Fibroblast of lung (primary cell): ENCODE data around the gene USP21. TPM values are rescaled to one million over a fixed set of nuclear protein-coding genes. Genes with fewer than 3 reads are reported as not detected.
A peak's percentile ranks its signal among the peaks of the same experiment; 100 is the strongest.

Experiments used
- DNase-seq, 2 donors: peaks; one replicate each; pipeline versions ENCODE4 v3.0.0 to v3.0.0-alpha.2; 2010; ENCODE audit warnings: low read depth in 2 of 2
- H2AFZ ChIP-seq: 2 replicates; pipeline ENCODE4 v1.5.1; 2012; ENCODE audit warnings: low read length, control low read depth, inconsistent platforms
- H3K27ac ChIP-seq: 2 replicates; pipeline ENCODE4 v1.5.1; 2011; ENCODE audit warnings: low read length, control low read depth; ENCODE audit not compliant: insufficient read depth
- H3K27me3 ChIP-seq: 2 replicates; pipeline ENCODE4 v1.5.1; 2011; ENCODE audit warnings: mild to moderate bottlenecking, low read length; ENCODE audit not compliant: control insufficient read depth, insufficient read depth
- H3K36me3 ChIP-seq: 2 replicates; pipeline ENCODE4 v1.5.1; 2011; ENCODE audit warnings: low read length; ENCODE audit not compliant: control insufficient read depth, insufficient read depth
- H3K4me1 ChIP-seq: 2 replicates; pipeline ENCODE4 v1.5.1; 2011; ENCODE audit warnings: low read length; ENCODE audit not compliant: control insufficient read depth, insufficient read depth; ENCODE audit errors: extremely low read depth
- H3K4me2 ChIP-seq: 2 replicates; pipeline ENCODE4 v1.5.1; 2011; ENCODE audit warnings: low read length, control low read depth; ENCODE audit not compliant: insufficient read depth; ENCODE audit errors: extremely low read depth
- H3K4me3 ChIP-seq, 4 experiments: fragments of 200-600 bp in 1 of 4; sonication (generic) in 1 of 4; replicated peaks in 1 of 4; 2 replicates each; pipeline ENCODE4 v1.5.1; 2011 to 2016; ENCODE audit warnings: low read length in 4 of 4, low read depth in 3 of 4, mild to moderate bottlenecking in 3 of 4, control low read depth in 2 of 4, inconsistent platforms in 1 of 4, mixed read lengths in 1 of 4; ENCODE audit not compliant: insufficient read depth in 1 of 4; ENCODE audit errors: control extremely low read depth in 1 of 4
- H3K79me2 ChIP-seq: 2 replicates; pipeline ENCODE4 v1.5.1; 2012; ENCODE audit warnings: mild to moderate bottlenecking, low read length, inconsistent platforms; ENCODE audit not compliant: control insufficient read depth, insufficient read depth
- H3K9ac ChIP-seq: 2 replicates; pipeline ENCODE4 v1.5.1; 2011; ENCODE audit warnings: mild to moderate bottlenecking, low read length, control low read depth; ENCODE audit not compliant: insufficient read depth
- H3K9me3 ChIP-seq: 2 replicates; pipeline ENCODE4 v1.5.1; 2012; ENCODE audit warnings: low read depth, low read length; ENCODE audit not compliant: control insufficient read depth, insufficient read depth
- H4K20me1 ChIP-seq: 2 replicates; pipeline ENCODE4 v1.5.1; 2011; ENCODE audit warnings: low read length; ENCODE audit not compliant: control insufficient read depth, insufficient read depth; ENCODE audit errors: extremely low read depth
- EZH2 ChIP-seq: IDR thresholded peaks from 2 replicates; pipeline ENCODE4 v1.5.1; 2012; ENCODE audit warnings: low read length, control low read depth, mild to moderate bottlenecking; ENCODE audit errors: missing control alignments
- polyA plus RNA-seq, 2 donors: library from polyadenylated mRNA; depleted of rRNA in 1 of 2; stranded (reverse) in 1 of 2; unstranded in 1 of 2; fragments of >200 nt; gene quantifications; 2 replicates each; pipeline ENCODE4 v1.2.1, GENCODE V29; 2011 to 2012; ENCODE audit warnings: missing spikeins in 1 of 2
- total RNA-seq: library from RNA; depleted of rRNA; stranded (reverse); fragments of >200 nt; gene quantifications from 2 replicates; pipeline ENCODE4 v1.2.1, GENCODE V29; 2014
- TF ChIP-seq, protein P1 (sequence below), 2 donors: IDR thresholded peaks in 1 of 2; conservative IDR thresholded peaks in 1 of 2; 1 replicate in 1 of 2; 2 replicates in 1 of 2; pipeline ENCODE4 v1.5.1; 2011 to 2012; ENCODE audit warnings: low read length in 2 of 2, control low read depth in 1 of 2, inconsistent platforms in 1 of 2, low read depth in 1 of 2, mild to moderate bottlenecking in 1 of 2

The USP21 gene
- total and polyA plus RNA-seq, 2 donors (not counting 1 experiment from before 2014, with no cell fraction given): 10.2 to 11.7 TPM

DNA sequence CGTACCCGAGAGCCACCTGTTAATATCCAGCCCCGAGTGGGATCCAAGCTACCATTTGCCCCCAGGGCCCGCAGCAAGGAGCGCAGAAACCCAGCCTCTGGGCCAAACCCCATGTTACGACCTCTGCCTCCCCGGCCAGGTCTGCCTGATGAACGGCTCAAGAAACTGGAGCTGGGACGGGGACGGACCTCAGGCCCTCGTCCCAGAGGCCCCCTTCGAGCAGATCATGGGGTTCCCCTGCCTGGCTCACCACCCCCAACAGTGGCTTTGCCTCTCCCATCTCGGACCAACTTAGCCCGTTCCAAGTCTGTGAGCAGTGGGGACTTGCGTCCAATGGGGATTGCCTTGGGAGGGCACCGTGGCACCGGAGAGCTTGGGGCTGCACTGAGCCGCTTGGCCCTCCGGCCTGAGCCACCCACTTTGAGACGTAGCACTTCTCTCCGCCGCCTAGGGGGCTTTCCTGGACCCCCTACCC lies 1.4 kb downstream of the USP21 start:
- Histone ChIP-seq H3K79me2 (peaks cover 16% of the 10 kb centered on the region), H2AFZ (no peak overlapping the region), H3K4me1 (peaks cover 12% of the 10 kb centered on the region), H3K27me3 (no peaks in the 10 kb centered on the region), H3K4me3 (no peak overlapping the region), H3K9me3 (no peaks in the 10 kb centered on the region), H4K20me1 (no peaks in the 10 kb centered on the region), H3K4me2 (peak overlapping the region; percentile 88), H3K27ac (no peak overlapping the region), H3K9ac (no peak overlapping the region), H3K36me3 (peaks cover 27% of the 10 kb centered on the region)
- TF ChIP-seq, protein P1, sequence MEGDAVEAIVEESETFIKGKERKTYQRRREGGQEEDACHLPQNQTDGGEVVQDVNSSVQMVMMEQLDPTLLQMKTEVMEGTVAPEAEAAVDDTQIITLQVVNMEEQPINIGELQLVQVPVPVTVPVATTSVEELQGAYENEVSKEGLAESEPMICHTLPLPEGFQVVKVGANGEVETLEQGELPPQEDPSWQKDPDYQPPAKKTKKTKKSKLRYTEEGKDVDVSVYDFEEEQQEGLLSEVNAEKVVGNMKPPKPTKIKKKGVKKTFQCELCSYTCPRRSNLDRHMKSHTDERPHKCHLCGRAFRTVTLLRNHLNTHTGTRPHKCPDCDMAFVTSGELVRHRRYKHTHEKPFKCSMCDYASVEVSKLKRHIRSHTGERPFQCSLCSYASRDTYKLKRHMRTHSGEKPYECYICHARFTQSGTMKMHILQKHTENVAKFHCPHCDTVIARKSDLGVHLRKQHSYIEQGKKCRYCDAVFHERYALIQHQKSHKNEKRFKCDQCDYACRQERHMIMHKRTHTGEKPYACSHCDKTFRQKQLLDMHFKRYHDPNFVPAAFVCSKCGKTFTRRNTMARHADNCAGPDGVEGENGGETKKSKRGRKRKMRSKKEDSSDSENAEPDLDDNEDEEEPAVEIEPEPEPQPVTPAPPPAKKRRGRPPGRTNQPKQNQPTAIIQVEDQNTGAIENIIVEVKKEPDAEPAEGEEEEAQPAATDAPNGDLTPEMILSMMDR (conservative IDR thresholded peaks at IDR 0.05 in 1 of 2, IDR thresholded peaks at IDR 0.05 in 1 of 2; ENCODE audit: low read depth in 1 of 2, low read length in 2 of 2): no peak
- no peak for TF ChIP-seq EZH2
- DNase-seq: no peak

DNA sequence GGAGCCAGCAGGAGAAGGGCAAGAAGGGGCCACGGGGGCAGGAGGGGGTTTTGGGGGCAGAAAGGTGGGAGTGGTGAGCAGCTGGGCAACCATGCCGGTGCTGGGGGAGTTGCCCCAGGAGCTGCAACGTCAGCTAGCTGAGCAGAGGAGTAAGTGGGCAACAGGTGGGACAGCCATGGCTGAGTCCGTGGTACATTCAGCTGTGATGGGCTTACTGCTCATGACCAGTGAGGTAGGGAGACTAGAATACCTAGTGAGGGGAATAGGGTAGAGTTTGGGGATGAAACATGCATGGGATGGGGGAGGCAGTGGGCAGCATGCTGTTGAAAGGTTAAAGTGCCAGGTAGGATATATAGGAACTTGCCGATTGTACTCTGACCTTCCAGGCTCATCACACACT lies 2.4 kb downstream of the USP21 start:
- no peak overlapping the region for H3K27ac ChIP-seq
- H2AFZ ChIP-seq: no peak overlapping the region
- H3K36me3 ChIP-seq: peaks cover 27% of the 10 kb centered on the region
- no peak overlapping the region for H3K4me3 ChIP-seq
- H3K79me2 ChIP-seq: peaks cover 16% of the 10 kb centered on the region
- H3K4me2 ChIP-seq: no peak overlapping the region
- TF ChIP-seq, protein P1 (conservative IDR thresholded peaks at IDR 0.05 in 1 of 2, IDR thresholded peaks at IDR 0.05 in 1 of 2; ENCODE audit: low read depth in 1 of 2, low read length in 2 of 2): no peak
- no peak for TF ChIP-seq EZH2
- H3K4me1 ChIP-seq: peaks cover 12% of the 10 kb centered on the region
- no peak overlapping the region for H3K9ac ChIP-seq
- DNase-seq: no peak
- H3K9me3 ChIP-seq: no peaks in the 10 kb centered on the region
- no peaks in the 10 kb centered on the region for H4K20me1 ChIP-seq
- H3K27me3 ChIP-seq: no peaks in the 10 kb centered on the region

GRCh38 chr1:161162052-161162451 lies 2.8 kb downstream of the USP21 start:
- Histone ChIP-seq H4K20me1 (no peaks in the 10 kb centered on the region), H3K9me3 (no peaks in the 10 kb centered on the region), H3K27ac (no peak overlapping the region), H3K36me3 (peaks cover 23% of the 10 kb centered on the region), H3K27me3 (no peaks in the 10 kb centered on the region), H2AFZ (no peak overlapping the region), H3K4me1 (peaks cover 15% of the 10 kb centered on the region), H3K9ac (no peak overlapping the region), H3K4me2 (no peak overlapping the region), H3K79me2 (peaks cover 16% of the 10 kb centered on the region), H3K4me3 (no peak overlapping the region)
- TF ChIP-seq EZH2: no peak
- TF ChIP-seq, protein P1 (conservative IDR thresholded peaks at IDR 0.05 in 1 of 2, IDR thresholded peaks at IDR 0.05 in 1 of 2; ENCODE audit: low read depth in 1 of 2, low read length in 2 of 2): no peak
- no peak for DNase-seq
